NB4 (cell line): ENCODE results near the gene RERE.

Experiments
- DNase-seq: peaks from one replicate; pipeline ENCODE4 v3.0.0; 2010; ENCODE audit warnings: low read depth
- H3K4me3 ChIP-seq: one replicate; pipeline ENCODE4 v1.5.1; 2011; ENCODE audit warnings: mild to moderate bottlenecking, low read depth, low read length, moderate library complexity
- CTCF ChIP-seq: IDR thresholded peaks from one replicate; pipeline ENCODE4 v1.5.1; 2012; ENCODE audit warnings: low read depth, low read length
- MAX ChIP-seq: IDR thresholded peaks from 2 replicates; pipeline ENCODE4 v1.6.1; 2011; ENCODE audit warnings: low read depth, low read length
- MYC ChIP-seq: IDR thresholded peaks from 2 replicates; pipeline ENCODE4 v1.6.1; 2011; ENCODE audit warnings: low read depth, low read length
- POLR2A ChIP-seq: IDR thresholded peaks from 2 replicates; pipeline ENCODE4 v1.6.1; 2011; ENCODE audit warnings: mild to moderate bottlenecking; ENCODE audit not compliant: insufficient read length; ENCODE audit errors: extremely low read depth

Gene RERE

DNA sequence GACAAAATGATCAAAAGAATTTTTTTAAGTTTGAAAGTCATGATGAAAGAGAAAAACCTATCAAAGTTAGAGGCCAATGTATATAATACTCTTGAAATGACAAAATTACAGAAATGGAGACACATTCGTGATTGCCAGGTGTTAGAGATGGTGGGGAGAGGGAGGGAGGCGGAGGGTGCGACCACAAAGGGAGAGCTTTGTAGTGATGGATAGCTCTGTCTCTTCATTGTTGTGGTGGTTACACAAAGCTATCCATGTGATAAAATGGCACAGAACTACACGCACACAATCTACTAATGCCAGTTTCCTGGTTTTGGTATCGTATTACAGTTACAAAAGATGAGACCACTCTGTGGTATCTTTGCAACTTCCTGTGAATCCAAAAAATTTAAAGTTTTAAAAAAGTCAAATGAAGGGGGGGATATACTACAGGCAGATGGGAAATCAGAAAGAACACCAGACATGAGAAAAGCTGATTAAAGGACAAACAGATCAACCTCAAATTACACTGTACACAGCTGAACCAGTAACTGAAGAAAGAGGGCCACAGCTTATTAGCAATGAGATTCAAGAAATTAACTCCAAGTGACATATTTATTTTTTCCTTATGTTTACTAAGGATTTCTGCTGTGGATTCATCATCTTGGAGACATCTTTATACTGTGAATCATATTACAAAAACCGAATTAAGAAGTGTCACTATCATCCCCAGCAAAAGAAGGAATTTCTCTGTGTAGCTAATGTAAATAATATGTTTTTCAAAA, 300.5 kb downstream of the RERE start:
- H3K4me3 ChIP-seq = no peak overlapping the region
- DNase-seq = peak; percentile 29
- TF ChIP-seq MYC (no peak), CTCF (no peak), POLR2A (no peak), MAX (peak; percentile 49; the same call in 1 of the 2 replicates)

DNA sequence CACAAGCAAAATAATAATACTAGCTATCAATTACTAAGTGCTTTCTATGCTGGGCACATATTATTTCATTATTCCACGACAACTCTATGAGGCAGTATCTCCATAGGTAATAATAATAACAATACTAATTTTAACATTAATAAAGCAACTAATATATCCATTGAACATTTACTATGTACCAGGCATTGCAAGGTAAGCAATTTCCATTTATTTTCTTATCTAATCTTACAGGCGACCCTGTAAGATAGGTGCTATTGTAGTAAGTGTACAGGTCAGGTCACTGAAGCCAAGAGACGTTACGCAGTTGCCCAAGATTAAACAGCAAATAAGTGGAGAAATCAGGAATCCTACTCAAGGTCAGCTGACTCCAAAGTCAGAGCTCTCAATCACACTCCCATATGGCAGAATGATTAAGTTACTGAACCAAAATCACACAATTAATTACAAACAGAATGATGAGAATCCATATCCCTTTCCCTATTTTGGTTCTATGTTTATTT, 301.1 kb downstream of the RERE start:
- H3K4me3 ChIP-seq = no peak overlapping the region
- no peak for DNase-seq
- TF ChIP-seq CTCF = no peak
- no peak for TF ChIP-seq MYC

- no peak for DNase-seq
- no peak overlapping the region for H3K4me3 ChIP-seq
- TF ChIP-seq CTCF (no peak), POLR2A (no peak), MAX (no peak), MYC (no peak)
Measured at GRCh38 chr1:8512504-8512903, 304.9 kb downstream of the RERE start.

- no peak for DNase-seq
- H3K4me3 ChIP-seq = no peak overlapping the region
- TF ChIP-seq CTCF (no peak), MYC (no peak), POLR2A (no peak), MAX (no peak)
Measured at GRCh38 chr1:8510041-8510823, 307.2 kb downstream of the RERE start.

DNA sequence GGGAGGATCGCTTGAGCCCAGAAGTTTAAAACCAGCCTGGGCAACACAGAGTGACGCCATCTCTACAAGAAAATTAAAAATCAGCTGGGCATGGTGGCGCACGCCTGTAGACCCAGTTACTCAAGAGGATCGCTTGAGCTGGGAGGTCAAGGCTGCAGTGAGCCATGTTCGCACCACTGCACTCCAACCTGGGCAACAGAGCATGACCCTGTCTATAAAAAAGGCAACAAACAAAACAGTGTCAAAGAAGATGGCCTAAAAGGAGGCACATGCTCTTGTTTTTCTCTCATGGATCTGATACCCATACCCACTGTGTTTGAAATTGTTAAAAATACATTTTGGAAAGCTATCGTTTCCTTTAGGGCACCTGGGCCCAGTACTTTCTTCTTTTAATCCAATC, 307.9 kb downstream of the RERE start:
- no peak for DNase-seq
- no peak overlapping the region for H3K4me3 ChIP-seq
- TF ChIP-seq MAX (no peak), CTCF (no peak), MYC (no peak), POLR2A (no peak)
